SU-DHL-6 (cell line): ENCODE measurements around the gene GATAD2A.

Experiments used
- EZH2phosphoT487 ChIP-seq: fragments of 200-600 bp; sonication (generic), shearing (Covaris generic); conservative IDR thresholded peaks from 2 replicates; pipeline ENCODE4 v1.6.1; 2018; ENCODE audit warnings: mild to moderate bottlenecking, antibody characterized with exemption, low read length, moderate library complexity, mixed read lengths
- TF ChIP-seq, protein P1 (sequence below): fragments of 200-600 bp; sonication (generic); IDR thresholded peaks from one replicate; pipeline ENCODE4 v1.5.1; 2017; ENCODE audit warnings: antibody characterized with exemption, mild to moderate bottlenecking, low read length, moderate library complexity; ENCODE audit not compliant: insufficient read depth, poor library complexity, severe bottlenecking

DNA sequence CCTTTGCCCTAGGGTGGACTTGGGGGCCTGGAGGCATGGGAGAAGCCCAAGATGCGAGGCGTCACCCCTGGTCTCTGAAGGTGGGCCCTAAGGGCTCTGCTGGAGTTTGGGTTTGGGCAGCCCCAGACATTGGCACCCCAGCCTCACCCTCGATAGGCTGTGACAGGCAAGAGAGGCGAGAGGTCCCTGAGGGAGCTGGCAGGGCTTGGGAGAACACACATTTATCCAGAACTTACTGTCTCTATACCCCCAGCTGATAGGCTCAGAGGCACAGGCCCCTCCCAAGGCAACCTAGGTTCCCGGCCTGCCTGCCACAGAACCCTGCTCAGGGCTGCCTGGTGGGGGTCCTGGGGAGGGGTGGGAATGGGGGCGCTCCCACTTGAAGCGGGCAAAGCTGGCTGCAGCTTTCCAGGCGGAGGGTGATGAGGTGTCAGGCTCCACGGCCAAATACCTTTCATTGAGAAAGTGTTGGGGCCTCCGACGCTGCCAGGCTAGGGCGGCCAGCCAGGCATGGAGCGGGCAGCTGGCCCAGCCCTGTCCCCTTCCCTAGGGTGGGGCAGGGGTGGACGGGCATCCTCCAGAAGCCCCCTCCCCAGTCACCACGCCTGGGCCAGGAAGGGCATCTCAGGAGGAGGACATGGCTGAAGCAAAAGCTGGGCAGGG lies 142.3 kb downstream of the GATAD2A start:
- TF ChIP-seq, protein P1, sequence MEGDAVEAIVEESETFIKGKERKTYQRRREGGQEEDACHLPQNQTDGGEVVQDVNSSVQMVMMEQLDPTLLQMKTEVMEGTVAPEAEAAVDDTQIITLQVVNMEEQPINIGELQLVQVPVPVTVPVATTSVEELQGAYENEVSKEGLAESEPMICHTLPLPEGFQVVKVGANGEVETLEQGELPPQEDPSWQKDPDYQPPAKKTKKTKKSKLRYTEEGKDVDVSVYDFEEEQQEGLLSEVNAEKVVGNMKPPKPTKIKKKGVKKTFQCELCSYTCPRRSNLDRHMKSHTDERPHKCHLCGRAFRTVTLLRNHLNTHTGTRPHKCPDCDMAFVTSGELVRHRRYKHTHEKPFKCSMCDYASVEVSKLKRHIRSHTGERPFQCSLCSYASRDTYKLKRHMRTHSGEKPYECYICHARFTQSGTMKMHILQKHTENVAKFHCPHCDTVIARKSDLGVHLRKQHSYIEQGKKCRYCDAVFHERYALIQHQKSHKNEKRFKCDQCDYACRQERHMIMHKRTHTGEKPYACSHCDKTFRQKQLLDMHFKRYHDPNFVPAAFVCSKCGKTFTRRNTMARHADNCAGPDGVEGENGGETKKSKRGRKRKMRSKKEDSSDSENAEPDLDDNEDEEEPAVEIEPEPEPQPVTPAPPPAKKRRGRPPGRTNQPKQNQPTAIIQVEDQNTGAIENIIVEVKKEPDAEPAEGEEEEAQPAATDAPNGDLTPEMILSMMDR, result no peak
- no peak for TF ChIP-seq EZH2phosphoT487
